Muscle of arm (tissue), 14 donors: Measurements from ENCODE around the gene PAQR3. TPM values are rescaled to one million over a fixed set of nuclear protein-coding genes. Genes with fewer than 3 reads are reported as not detected.

Experiments
- DNase-seq: peaks from one replicate; pipeline ENCODE4 v3.0.0-alpha.2; 2013
- long read RNA-seq, 11 donors: transcript quantifications; one replicate each; lab custom pipeline, GENCODE V29; 2026
- polyA plus RNA-seq, 12 donors: library from polyadenylated mRNA; unstranded; fragments of 120-200 nt; gene quantifications; one replicate each; pipeline ENCODE4 v1.2.1, GENCODE V29; 2013; ENCODE audit not compliant: insufficient read length in 12 of 12

The PAQR3 gene
- polyA plus RNA-seq, result 10 to 100 TPM in 9 of 12 donors, 1 to 10 TPM in 2, not detected in 1; 7.7 to 16.3 (median 11.7) TPM
- long read RNA-seq, donor 1, full-length matches to known transcripts, result 2 of 2 reads
- long read RNA-seq, donor 1, partial matches to known transcripts, result 0 of 2 reads
- long read RNA-seq, donor 1, other reads (novel, unspliced or antisense), result 0 of 2 reads
- long read RNA-seq, donor 2, full-length matches to known transcripts, result 3 of 3 reads
- long read RNA-seq, donor 2, partial matches to known transcripts, result 0 of 3 reads
- long read RNA-seq, donor 2, other reads (novel, unspliced or antisense), result 0 of 3 reads
- long read RNA-seq, donor 3, full-length matches to known transcripts, result 3 of 3 reads
- long read RNA-seq, donor 3, partial matches to known transcripts, result 0 of 3 reads
- long read RNA-seq, donor 3, other reads (novel, unspliced or antisense), result 0 of 3 reads
- long read RNA-seq, donor 4, full-length matches to known transcripts, result 1 of 1 reads
- long read RNA-seq, donor 4, partial matches to known transcripts, result 0 of 1 reads
- long read RNA-seq, donor 4, other reads (novel, unspliced or antisense), result 0 of 1 reads
- long read RNA-seq, donor 5, full-length matches to known transcripts, result 5 of 5 reads
- long read RNA-seq, donor 5, partial matches to known transcripts, result 0 of 5 reads
- long read RNA-seq, donor 5, other reads (novel, unspliced or antisense), result 0 of 5 reads
- long read RNA-seq, donor 6, full-length matches to known transcripts, result 2 of 2 reads
- long read RNA-seq, donor 6, partial matches to known transcripts, result 0 of 2 reads
- long read RNA-seq, donor 6, other reads (novel, unspliced or antisense), result 0 of 2 reads
- long read RNA-seq, donor 7, full-length matches to known transcripts, result 2 of 2 reads
- long read RNA-seq, donor 7, partial matches to known transcripts, result 0 of 2 reads
- long read RNA-seq, donor 7, other reads (novel, unspliced or antisense), result 0 of 2 reads
- long read RNA-seq, donor 8, full-length matches to known transcripts, result 1 of 27 reads
- long read RNA-seq, donor 8, partial matches to known transcripts, result 26 of 27 reads
- long read RNA-seq, donor 8, other reads (novel, unspliced or antisense), result 0 of 27 reads
- long read RNA-seq, donor 9, full-length matches to known transcripts, result 1 of 1 reads
- long read RNA-seq, donor 9, partial matches to known transcripts, result 0 of 1 reads
- long read RNA-seq, donor 9, other reads (novel, unspliced or antisense), result 0 of 1 reads
- long read RNA-seq, donor 10, full-length matches to known transcripts, result 2 of 2 reads
- long read RNA-seq, donor 10, partial matches to known transcripts, result 0 of 2 reads
- long read RNA-seq, donor 10, other reads (novel, unspliced or antisense), result 0 of 2 reads
- long read RNA-seq, donor 11, full-length matches to known transcripts, result 1 of 1 reads
- long read RNA-seq, donor 11, partial matches to known transcripts, result 0 of 1 reads
- long read RNA-seq, donor 11, other reads (novel, unspliced or antisense), result 0 of 1 reads

GRCh38 chr4:78938868-78939666 is at the start of gene PAQR3:
PAQR3 (minus strand) TSS chr4:78939438; CDS start chr4:78939224, 214 bp downstream.
- DNase-seq, result peak; percentile 87

- no peak for DNase-seq
Measured at GRCh38 chr4:78987683-78988082, 48.4 kb upstream of the PAQR3 start.

GRCh38 chr4:78984593-78984992 is 45.4 kb upstream of the PAQR3 start:
- no peak for DNase-seq

GRCh38 chr4:78975865-78976264 is 36.6 kb upstream of the PAQR3 start:
- no peak for DNase-seq

- no peak for DNase-seq
Measured at GRCh38 chr4:78971776-78972175, 32.5 kb upstream of the PAQR3 start.

GRCh38 chr4:78971326-78971725 is 32.1 kb upstream of the PAQR3 start:
- DNase-seq, result peak; percentile 79

GRCh38 chr4:78962597-78963115 is 23.4 kb upstream of the PAQR3 start:
- no peak for DNase-seq

GRCh38 chr4:78960926-78961325 is 21.7 kb upstream of the PAQR3 start:
- no peak for DNase-seq

GRCh38 chr4:78956975-78957374 is 17.7 kb upstream of the PAQR3 start:
- no peak for DNase-seq

- no peak for DNase-seq
Measured at GRCh38 chr4:78953769-78954666, 14.8 kb upstream of the PAQR3 start.

GRCh38 chr4:78953231-78953630 is 14.0 kb upstream of the PAQR3 start:
- no peak for DNase-seq

- DNase-seq, result peak; percentile 57
Measured at GRCh38 chr4:78951862-78952472, 12.7 kb upstream of the PAQR3 start.

GRCh38 chr4:78949735-78950134 is 10.5 kb upstream of the PAQR3 start:
- no peak for DNase-seq

GRCh38 chr4:78945651-78946179 is 6.5 kb upstream of the PAQR3 start:
- no peak for DNase-seq

GRCh38 chr4:78944381-78944780 is 5.1 kb upstream of the PAQR3 start:
- DNase-seq, result no peak

GRCh38 chr4:78940752-78941151 is 1.5 kb upstream of the PAQR3 start:
- no peak for DNase-seq

- DNase-seq, result no peak
Measured at GRCh38 chr4:78939667-78940008, 400 bp upstream of the PAQR3 start.

- DNase-seq, result no peak
Measured at GRCh38 chr4:78938474-78938867, 767 bp downstream of the PAQR3 start.

- no peak for DNase-seq
Measured at GRCh38 chr4:78937837-78938236, 1.4 kb downstream of the PAQR3 start.
